GM18907 (cell line): Measurements from ENCODE around the gene ARHGDIB.

ENCODE experiments used
- ATAC-seq: cut with Tn5 transposase; IDR thresholded peaks from one replicate; pipeline ENCODE4 v1.9.1; 2021; ENCODE audit warnings: mild to moderate bottlenecking, moderate library complexity; ENCODE audit not compliant: unreplicated experiment

Gene ARHGDIB

GRCh38 chr12:14901228-14901562 lies 60.2 kb downstream of the ARHGDIB start:
- ATAC-seq = no peak

GRCh38 chr12:14900521-14901227 lies 60.7 kb downstream of the ARHGDIB start:
- no peak for ATAC-seq

- ATAC-seq = no peak
Measured at GRCh38 chr12:14896521-14897169, 64.8 kb downstream of the ARHGDIB start.

- no peak for ATAC-seq
Measured at GRCh38 chr12:14893506-14894250, 67.7 kb downstream of the ARHGDIB start.

- ATAC-seq = no peak
Measured at GRCh38 chr12:14892726-14893505, 68.5 kb downstream of the ARHGDIB start.
